Lung (tissue), 12 donors: ENCODE data around the gene DCLK2. TPM values are rescaled to one million over a fixed set of nuclear protein-coding genes. Genes with fewer than 3 reads are reported as not detected.

Experiments
- ATAC-seq: fragments of 200-7000 bp; cut with Tn5 transposase; one replicate; pipeline ENCODE4 v1.9.1; 2020; ENCODE audit warnings: moderate number of reproducible peaks; ENCODE audit not compliant: insufficient read depth, low FRiP score
- DNase-seq, 3 donors: peaks; one replicate each; pipeline ENCODE4 v3.0.0-alpha.2; 2013 to 2017
- H3K27ac ChIP-seq, 2 donors: one replicate each; pipeline ENCODE4 v1.5.1; 2013; ENCODE audit warnings: mild to moderate bottlenecking in 2 of 2, moderate library complexity in 2 of 2, control low read depth in 1 of 2, inconsistent platforms in 1 of 2, low read depth in 1 of 2, low read length in 1 of 2
- H3K27me3 ChIP-seq, 3 donors: one replicate each; pipeline ENCODE4 v1.5.1; 2013; ENCODE audit warnings: low read length in 2 of 3; ENCODE audit not compliant: control insufficient read depth in 3 of 3, insufficient read depth in 3 of 3
- H3K36me3 ChIP-seq, 4 donors: one replicate each; pipeline ENCODE4 v1.5.1; 2013; ENCODE audit warnings: low read length in 4 of 4, mild to moderate bottlenecking in 1 of 4, moderate library complexity in 1 of 4; ENCODE audit not compliant: control insufficient read depth in 4 of 4, insufficient read depth in 4 of 4
- H3K4me1 ChIP-seq, 5 donors: one replicate each; pipeline ENCODE4 v1.5.1; 2013; ENCODE audit warnings: low read length in 5 of 5, mild to moderate bottlenecking in 2 of 5, moderate library complexity in 1 of 5; ENCODE audit not compliant: control insufficient read depth in 5 of 5, insufficient read depth in 5 of 5
- H3K4me3 ChIP-seq: one replicate; pipeline ENCODE4 v1.5.1; 2013; ENCODE audit warnings: mild to moderate bottlenecking, control low read depth, moderate library complexity
- H3K9ac ChIP-seq, 2 donors: one replicate each; pipeline ENCODE4 v1.5.1; 2013; ENCODE audit warnings: low read length in 2 of 2, control low read depth in 1 of 2; ENCODE audit not compliant: insufficient read depth in 1 of 2
- H3K9me3 ChIP-seq, 4 donors: one replicate each; pipeline ENCODE4 v1.5.1; 2013; ENCODE audit warnings: low read length in 3 of 4, mild to moderate bottlenecking in 1 of 4, moderate library complexity in 1 of 4; ENCODE audit not compliant: control insufficient read depth in 4 of 4, insufficient read depth in 3 of 4
- CTCF ChIP-seq: IDR thresholded peaks from 2 replicates; pipeline ENCODE4 v1.5.1; 2012; ENCODE audit warnings: mild to moderate bottlenecking; ENCODE audit errors: control extremely low read depth, extremely low read depth
- whole genome bisulfite sequencing, 2 donors: extraction: QIAGEN DNeasy Blood & Tissue Kit; methylation state at CpG; one replicate each; pipeline ENCODE4 v1.1.7; 2013; 5-methylcytosine and 5-hydroxymethylcytosine counted together
- polyA plus RNA-seq, 2 donors: library from polyadenylated mRNA; stranded (reverse); fragments of 200-250 nt; gene quantifications; one replicate each; pipeline ENCODE4 v1.2.1, GENCODE V29; 2013
- total RNA-seq, 2 donors: library from RNA; depleted of rRNA in 1 of 2; stranded (reverse); fragments of >200 nt in 1 of 2; gene quantifications; one replicate each; pipeline ENCODE4 v1.2.1, GENCODE V29; 2014 to 2021
- donor health status: control.
- donor health status: control.
- donor health status: Bipolar disorder and iron deficiency.
- donor health status: healthy.
- donor health status: DM: yes; HTN: yes; CAD: no.

The DCLK2 gene
- total and polyA plus RNA-seq, 4 donors = 1.4 to 11.8 (median 2.7) TPM

DNA sequence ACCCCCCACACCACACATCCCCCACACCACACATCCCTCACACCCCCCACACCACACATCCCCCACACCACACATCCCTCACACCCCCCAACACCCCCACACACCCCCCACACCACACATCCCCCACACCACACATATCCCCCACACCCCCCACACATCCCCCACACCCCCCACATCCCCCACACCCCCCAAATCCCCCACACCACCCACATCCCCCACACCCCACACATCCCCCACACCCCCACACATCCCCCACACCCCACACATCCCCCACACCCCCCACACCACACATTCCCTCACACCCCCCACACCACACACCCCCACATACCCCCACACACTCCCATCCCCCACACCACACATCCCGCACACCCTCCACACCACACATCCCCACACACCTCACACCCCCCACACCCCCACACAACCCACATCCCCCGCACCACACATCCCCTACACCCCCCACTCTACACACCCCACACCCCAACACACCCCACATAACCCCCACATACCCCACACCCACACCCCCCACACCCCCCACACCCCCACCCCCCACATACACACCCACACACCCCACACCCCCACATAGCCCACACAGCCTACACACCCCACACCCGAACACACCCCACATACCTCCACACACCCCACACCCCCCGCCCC, 172.9 kb downstream of the DCLK2 start:
- TF ChIP-seq CTCF = no peak
- 81 to 82% methylated on average over 3 to 4 of the region's 4 CpGs for WGBS, 2 donors

GRCh38 chr4:150251752-150252190, 173.5 kb downstream of the DCLK2 start:
- Histone ChIP-seq H3K27me3 (no peaks in the 10 kb centered on the region), H3K36me3 (peaks cover 0 to 12% (median 1%) of the 10 kb centered on the region in 4 donors), H3K4me3 (no peak overlapping the region), H3K9me3 (peaks cover 0 to 2% (median 0%) of the 10 kb centered on the region in 4 donors), H3K9ac (no peak overlapping the region), H3K4me1 (peaks cover 0 to 26% (median 0%) of the 10 kb centered on the region in 5 donors), H3K27ac (no peak overlapping the region)
- ATAC-seq (no peak), DNase-seq (peak; percentile 49 to 86 (median 74))
- WGBS, 2 donors = 83 to 91% methylated on average over 7 of the region's 7 CpGs
- no peak for TF ChIP-seq CTCF

More for the DNA sequence above, 172.9 kb downstream of the DCLK2 start:
- peaks cover 0 to 19% (median 0%) of the 10 kb centered on the region in 5 donors for H3K4me1 ChIP-seq
- no peak for DNase-seq
- H3K4me3 ChIP-seq = no peak overlapping the region
- H3K36me3 ChIP-seq = peaks cover 0 to 10% (median 1%) of the 10 kb centered on the region in 4 donors
- ATAC-seq = no peak
- H3K27ac ChIP-seq = no peak overlapping the region
- H3K9me3 ChIP-seq = peaks cover 0 to 2% (median 0%) of the 10 kb centered on the region in 4 donors
- no peaks in the 10 kb centered on the region for H3K27me3 ChIP-seq
- H3K9ac ChIP-seq = no peak overlapping the region

DNA sequence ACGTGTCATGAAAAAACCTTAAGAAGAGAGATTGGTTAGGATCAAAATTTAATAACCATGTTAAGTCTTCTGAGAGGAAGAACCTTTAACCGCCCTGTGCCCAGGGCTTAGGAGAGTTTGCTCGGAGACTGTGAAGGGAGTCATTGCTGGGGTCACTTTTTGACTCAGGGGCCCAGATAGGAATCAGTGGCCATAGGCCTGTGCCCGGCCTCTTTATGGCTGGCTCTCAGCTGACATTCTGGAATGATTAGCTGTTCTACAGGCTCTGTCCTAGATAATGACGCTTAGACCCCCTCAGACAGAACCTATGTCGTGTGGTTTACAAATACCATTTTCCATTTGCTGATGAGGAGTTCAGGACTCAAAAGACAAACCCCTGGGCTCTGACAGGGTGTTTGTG, 174.1 kb downstream of the DCLK2 start:
- TF ChIP-seq CTCF = no peak
- DNase-seq = peak in 2 of 3 donors; percentile 37 to 43
- no peak overlapping the region for H3K4me3 ChIP-seq
- H3K4me1 ChIP-seq = peaks cover 0 to 26% (median 0%) of the 10 kb centered on the region in 5 donors
- H3K27me3 ChIP-seq = no peaks in the 10 kb centered on the region
- no peak overlapping the region for H3K9ac ChIP-seq
- H3K9me3 ChIP-seq = peaks cover 0 to 2% (median 0%) of the 10 kb centered on the region in 4 donors
- peaks cover 0 to 14% (median 1%) of the 10 kb centered on the region in 4 donors for H3K36me3 ChIP-seq
- WGBS, 2 donors = 92% methylated on average over 6 of the region's 6 CpGs
- H3K27ac ChIP-seq = no peak overlapping the region
- no peak for ATAC-seq
